Ovary (tissue), 9 donors: ENCODE data around the gene DCUN1D4. TPM values are rescaled to one million over a fixed set of nuclear protein-coding genes. Genes with fewer than 3 reads are reported as not detected.

ENCODE experiments used
- DNase-seq, 5 donors: peaks; one replicate each; pipeline ENCODE4 v3.0.0-alpha.2; 2019 to 2020
- H3K27ac ChIP-seq, 2 donors: fragments of 200-600 bp; one replicate each; pipeline versions ENCODE4 v1.5.1 to v1.8.0; 2019 to 2022
- H3K27me3 ChIP-seq: fragments of 200-600 bp; one replicate; pipeline ENCODE4 v1.8.0; 2022
- H3K36me3 ChIP-seq: fragments of 200-600 bp; sonication (generic); one replicate; pipeline ENCODE4 v1.5.1; 2019
- H3K4me1 ChIP-seq: one replicate; pipeline ENCODE4 v1.8.1; 2013; ENCODE audit warnings: mild to moderate bottlenecking, moderate library complexity; ENCODE audit not compliant: insufficient read depth
- H3K4me3 ChIP-seq: fragments of 200-600 bp; sonication (generic); one replicate; pipeline ENCODE4 v1.5.1; 2017
- H3K9me3 ChIP-seq, 2 donors: fragments of 200-600 bp in 1 of 2; sonication (generic) in 1 of 2; one replicate each; pipeline versions ENCODE4 v1.5.1 to v1.8.1; 2013 to 2019; ENCODE audit warnings: mild to moderate bottlenecking in 1 of 2, moderate library complexity in 1 of 2
- EP300 ChIP-seq: sonication (generic); formaldehyde crosslinking; IDR thresholded peaks from one replicate; pipeline ENCODE4 v1.6.1; 2017; ENCODE audit warnings: antibody characterized with exemption
- POLR2A ChIP-seq: fragments of 450-650 bp; IDR thresholded peaks from one replicate; pipeline ENCODE4 v1.6.1; 2017; ENCODE audit warnings: antibody characterized with exemption, mild to moderate bottlenecking, moderate library complexity
- WGBS, 3 donors: extraction: QIAGEN DNeasy Blood & Tissue Kit in 1 of 3; methylation state at CpG; one replicate each; pipeline versions ENCODE4 v1.1.5 to v1.1.7; 2013 to 2017; 5-methylcytosine and 5-hydroxymethylcytosine counted together
- intact Hi-C, 4 donors: fragments of 100-400 bp; cut with DNase I; formaldehyde crosslinking; loops; one replicate each; pipeline versions ENCODE4 v1.11.0 to v1.15.1; 2022 to 2023
- polyA plus RNA-seq, 2 donors: library from polyadenylated mRNA; stranded (reverse); fragments of 200-250 nt in 1 of 2; fragments of 350-450 nt in 1 of 2; fragmentation: Illumina TruSeq in 1 of 2; extraction: RNeasy Lipid Tissue Mini Kit (QIAGEN cat#74804) in 1 of 2; gene quantifications; one replicate each; pipeline ENCODE4 v1.2.3, GENCODE V29; 2013 to 2014
- total RNA-seq, 7 donors: library from RNA; depleted of rRNA in 2 of 7; stranded (reverse); fragments of >200 nt in 2 of 7; fragmentation: NEBNext Ultra II Directional in 3 of 7; extraction: Animal tissue kit (Norgen Biotek cat#: 25700) in 3 of 7; gene quantifications; one replicate each; pipeline versions ENCODE4 v1.1.0 to v1.2.4, GENCODE V29; 2016 to 2023
- TF ChIP-seq, protein P1 (sequence below), 3 donors: fragments of 450-650 bp in 2 of 3; fragments of 200-600 bp in 1 of 3; IDR thresholded peaks; one replicate each; pipeline versions ENCODE4 v1.5.1 to v1.8.0; 2016 to 2022; ENCODE audit warnings: antibody characterized with exemption in 3 of 3, mild to moderate bottlenecking in 1 of 3
- donor health status: DM: no; HTN: no; CAD: no; lungs with moderate emphysema.
- donor health status: DM: no; HTN: no; CAD: no.
- donor health status: Bipolar disorder and iron deficiency.
- donor health status: DM: yes; HTN: yes; CAD: no.
- donor health status: DM: no; HTN: no; CAD: no.
- donor health status: DM: yes; HTN: yes; CAD: no.

The DCUN1D4 gene
- total and polyA plus RNA-seq, 9 donors, result 20.7 to 102 (median 71.8) TPM

DNA sequence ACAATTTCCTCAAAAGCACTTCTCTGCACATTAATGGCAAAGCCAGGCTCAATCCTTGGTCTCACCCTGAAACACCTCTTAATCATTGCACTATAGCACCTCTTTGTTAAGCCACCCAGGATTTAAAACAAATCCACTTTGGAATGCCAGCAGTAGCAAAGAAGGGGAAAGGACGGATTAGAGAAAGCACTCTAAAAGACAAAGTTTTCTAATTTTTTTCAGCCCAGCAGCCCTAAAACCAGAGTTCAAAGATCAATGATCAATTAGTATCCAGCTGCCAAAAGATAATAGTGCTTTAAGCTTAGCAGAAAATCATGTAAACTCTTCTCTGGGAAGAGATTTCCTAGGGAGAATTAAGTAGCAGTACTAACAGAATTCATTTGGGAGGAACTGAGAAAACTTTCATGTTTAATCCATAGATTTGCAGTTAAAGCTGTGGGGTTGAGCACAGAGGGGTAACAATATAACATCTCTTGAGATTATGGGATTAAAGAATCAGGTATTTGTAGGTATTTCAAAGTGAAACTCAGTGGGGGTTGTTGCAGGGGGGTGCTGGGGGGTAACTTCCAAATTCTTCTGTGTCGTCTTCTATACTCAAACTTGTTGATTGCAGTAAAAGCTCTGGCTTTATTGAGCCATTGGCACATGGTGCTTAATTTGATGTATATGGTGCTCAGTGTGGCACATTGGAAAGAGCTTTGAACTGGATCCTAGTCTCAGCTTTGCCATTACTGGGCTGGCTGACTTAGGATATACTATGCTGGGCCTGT is 115.4 kb downstream of the DCUN1D4 start:
- intact Hi-C loops, result no loop called here
- no peak overlapping the region for H3K27ac ChIP-seq
- no peaks in the 10 kb centered on the region for H3K36me3 ChIP-seq
- no peaks in the 10 kb centered on the region for H3K4me1 ChIP-seq
- DNase-seq, result no peak
- 59 to 73% (median 73%) methylated on average over 2 of the region's 2 CpGs for whole genome bisulfite sequencing, 3 donors
- no peaks in the 10 kb centered on the region for H3K9me3 ChIP-seq
- no peak overlapping the region for H3K4me3 ChIP-seq
- TF ChIP-seq POLR2A (no peak), EP300 (no peak)
- TF ChIP-seq, protein P1, sequence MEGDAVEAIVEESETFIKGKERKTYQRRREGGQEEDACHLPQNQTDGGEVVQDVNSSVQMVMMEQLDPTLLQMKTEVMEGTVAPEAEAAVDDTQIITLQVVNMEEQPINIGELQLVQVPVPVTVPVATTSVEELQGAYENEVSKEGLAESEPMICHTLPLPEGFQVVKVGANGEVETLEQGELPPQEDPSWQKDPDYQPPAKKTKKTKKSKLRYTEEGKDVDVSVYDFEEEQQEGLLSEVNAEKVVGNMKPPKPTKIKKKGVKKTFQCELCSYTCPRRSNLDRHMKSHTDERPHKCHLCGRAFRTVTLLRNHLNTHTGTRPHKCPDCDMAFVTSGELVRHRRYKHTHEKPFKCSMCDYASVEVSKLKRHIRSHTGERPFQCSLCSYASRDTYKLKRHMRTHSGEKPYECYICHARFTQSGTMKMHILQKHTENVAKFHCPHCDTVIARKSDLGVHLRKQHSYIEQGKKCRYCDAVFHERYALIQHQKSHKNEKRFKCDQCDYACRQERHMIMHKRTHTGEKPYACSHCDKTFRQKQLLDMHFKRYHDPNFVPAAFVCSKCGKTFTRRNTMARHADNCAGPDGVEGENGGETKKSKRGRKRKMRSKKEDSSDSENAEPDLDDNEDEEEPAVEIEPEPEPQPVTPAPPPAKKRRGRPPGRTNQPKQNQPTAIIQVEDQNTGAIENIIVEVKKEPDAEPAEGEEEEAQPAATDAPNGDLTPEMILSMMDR (IDR thresholded peaks at IDR 0.05), result no peak
- no peaks in the 10 kb centered on the region for H3K27me3 ChIP-seq

DNA sequence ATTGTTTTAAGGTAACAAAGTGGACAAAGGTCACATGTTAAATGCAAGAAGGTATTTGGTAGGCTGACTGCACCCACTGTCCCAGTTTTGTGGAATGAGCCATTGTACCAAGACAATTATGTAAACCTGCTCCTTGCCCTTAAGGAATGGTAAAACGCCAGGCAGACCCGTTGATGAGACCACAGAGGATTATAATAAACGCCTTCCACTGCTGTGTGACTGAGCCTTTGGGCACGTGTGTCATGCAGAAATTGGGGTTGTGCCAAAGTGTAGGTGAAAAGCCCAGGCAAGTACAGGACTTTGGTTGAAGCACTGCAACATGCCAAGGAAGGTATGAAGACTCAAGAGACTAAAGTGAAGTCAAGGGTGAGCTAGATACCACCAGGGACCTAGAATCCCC is 117.5 kb downstream of the DCUN1D4 start:
- no peaks in the 10 kb centered on the region for H3K9me3 ChIP-seq
- no peaks in the 10 kb centered on the region for H3K27me3 ChIP-seq
- intact Hi-C loops, result no loop called here
- H3K4me1 ChIP-seq, result peaks cover 2% of the 10 kb centered on the region
- TF ChIP-seq, protein P1 (IDR thresholded peaks at IDR 0.05), result no peak
- no peak for TF ChIP-seq EP300
- TF ChIP-seq POLR2A, result no peak
- 61 to 73% (median 69%) methylated on average over 4 of the region's 4 CpGs for WGBS, 3 donors
- DNase-seq, result no peak
- no peak overlapping the region for H3K4me3 ChIP-seq
- H3K27ac ChIP-seq, result no peak overlapping the region
- no peaks in the 10 kb centered on the region for H3K36me3 ChIP-seq

DNA sequence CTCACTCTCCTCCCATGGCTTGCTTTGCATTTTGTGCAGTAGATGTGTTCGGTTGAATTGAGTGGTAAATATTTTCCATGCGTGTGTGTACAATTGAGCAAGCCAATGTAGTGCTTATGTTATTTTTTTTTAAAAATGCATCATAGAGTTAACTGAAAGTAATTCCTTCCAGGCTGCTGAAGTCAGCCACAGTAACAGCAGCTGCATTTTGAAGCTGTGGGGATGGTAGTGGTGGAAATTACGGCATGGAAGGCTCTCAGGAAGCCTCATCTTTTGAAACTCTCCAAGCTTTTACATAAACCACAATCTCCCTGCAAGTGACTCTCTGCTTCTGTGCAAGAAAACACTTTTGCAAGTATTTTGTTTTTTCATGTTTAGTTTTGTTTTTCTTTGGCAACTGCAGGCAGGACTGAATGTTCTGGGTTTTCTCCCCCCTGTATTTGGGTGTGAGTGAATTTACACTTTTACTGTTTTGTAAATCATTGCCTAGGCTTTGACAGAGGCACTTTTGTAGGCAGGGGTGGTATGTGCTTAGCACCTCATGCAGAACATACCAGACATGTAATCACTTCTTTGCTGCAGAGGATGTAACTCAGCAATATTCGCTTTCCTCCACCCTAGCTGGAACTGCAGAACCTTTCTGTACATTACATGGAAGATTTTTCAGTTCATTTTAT is 121.0 kb downstream of the DCUN1D4 start:
- 22 to 52% (median 24%) methylated on average over 4 of the region's 4 CpGs for WGBS, 3 donors

DNA sequence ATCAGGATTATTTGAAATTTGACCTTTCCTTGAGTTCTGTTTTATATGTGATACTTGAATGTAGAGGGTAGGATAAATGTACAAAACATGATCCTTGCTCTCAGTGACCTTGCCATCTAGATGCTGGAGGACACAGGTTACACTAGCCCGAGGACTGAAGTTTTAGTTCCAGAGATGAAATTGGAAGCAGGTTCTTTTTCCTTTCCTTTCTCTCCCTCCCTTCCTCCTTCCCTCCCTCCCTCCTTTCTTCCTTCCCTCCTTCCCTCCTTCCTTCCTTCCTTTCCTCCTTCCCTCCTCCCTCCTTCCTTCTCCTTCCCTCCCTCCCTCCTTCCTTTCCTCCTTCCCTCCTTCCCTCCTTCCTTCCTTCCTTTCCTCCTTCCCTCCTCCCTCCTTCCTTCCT is 122.9 kb downstream of the DCUN1D4 start:
- no peak overlapping the region for H3K27ac ChIP-seq
- DNase-seq, result no peak
- intact Hi-C loops, result no loop called here
- no peak for TF ChIP-seq POLR2A
- TF ChIP-seq, protein P1 (IDR thresholded peaks at IDR 0.05), result no peak
- no peak for TF ChIP-seq EP300
- no peaks in the 10 kb centered on the region for H3K36me3 ChIP-seq
- H3K4me3 ChIP-seq, result no peak overlapping the region
- WGBS, 3 donors, result 81 to 86% (median 83%) methylated on average over 1 of the region's 1 CpG
- no peaks in the 10 kb centered on the region for H3K27me3 ChIP-seq
- H3K9me3 ChIP-seq, result no peaks in the 10 kb centered on the region
- H3K4me1 ChIP-seq, result peaks cover 2% of the 10 kb centered on the region

More for the DNA sequence above, 121.0 kb downstream of the DCUN1D4 start:
- Histone ChIP-seq H3K9me3 (no peaks in the 10 kb centered on the region), H3K27ac (no peak overlapping the region), H3K4me1 (peaks cover 2% of the 10 kb centered on the region), H3K4me3 (no peak overlapping the region), H3K36me3 (no peaks in the 10 kb centered on the region), H3K27me3 (no peaks in the 10 kb centered on the region)
- TF ChIP-seq POLR2A (no peak), EP300 (no peak)
- TF ChIP-seq, protein P1 (IDR thresholded peaks at IDR 0.05), result no peak
- DNase-seq, result no peak
- intact Hi-C loops, result no loop called here

Other genes with a start within 250 kb of the DCUN1D4 start
- gene LRRC66, start 177.2 kb downstream of the DCUN1D4 start, total RNA-seq, result under 1 TPM; 0.11 to 0.48 (median 0.30) TPM
- under 1 TPM; 0.24 to 0.28 TPM for gene LRRC66, start 177.2 kb downstream of the DCUN1D4 start, polyA plus RNA-seq
- 10 to 100 TPM; 21.3 to 47.5 (median 32.7) TPM for gene SGCB, start 195.1 kb downstream of the DCUN1D4 start, total RNA-seq
- 10 to 100 TPM; 22.4 to 58.2 TPM for gene SGCB, start 195.1 kb downstream of the DCUN1D4 start, polyA plus RNA-seq
- gene SPATA18, start 208.2 kb downstream of the DCUN1D4 start, total RNA-seq, result 10 to 100 TPM in 1 of 7 donors, 1 to 10 TPM in 6; 1.3 to 40.6 (median 7.6) TPM
- gene SPATA18, start 208.2 kb downstream of the DCUN1D4 start, polyA plus RNA-seq, result 1 to 10 TPM in 1 of 2 donors, under 1 TPM in 1; 0.77 to 4.8 TPM